AG08395 (cell line): ENCODE results near the gene OPCML.
"Not testable (repeated sequence)": the region's sequence is repeated elsewhere in the genome, so short reads cannot be mapped to it uniquely, and the experiment has no call there.

Experiments used
- DNase-seq: peaks from one replicate; pipeline ENCODE4 v3.0.0; 2012; ENCODE audit warnings: mixed read lengths, low spot score

Gene OPCML

DNA sequence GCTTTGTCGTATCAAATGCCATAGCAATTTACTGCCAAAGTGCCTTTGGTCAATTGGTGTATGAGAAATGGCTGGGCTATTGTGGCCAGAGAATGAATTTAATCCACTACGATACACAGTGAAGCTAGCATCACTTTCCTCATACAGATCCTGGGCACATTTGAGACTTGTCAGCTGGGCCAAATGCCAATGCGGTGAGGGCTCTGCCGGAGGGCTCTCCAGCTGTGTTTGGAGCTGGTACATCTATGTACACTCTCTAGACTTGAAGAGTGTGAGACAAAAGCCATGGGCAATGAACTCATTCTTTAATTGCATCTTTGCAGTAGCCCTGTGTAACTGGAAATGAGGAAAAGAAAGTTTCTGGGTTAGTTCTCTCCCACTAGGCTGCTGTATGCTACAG, 1109.0 kb downstream of the OPCML start:
- no peak for DNase-seq

DNA sequence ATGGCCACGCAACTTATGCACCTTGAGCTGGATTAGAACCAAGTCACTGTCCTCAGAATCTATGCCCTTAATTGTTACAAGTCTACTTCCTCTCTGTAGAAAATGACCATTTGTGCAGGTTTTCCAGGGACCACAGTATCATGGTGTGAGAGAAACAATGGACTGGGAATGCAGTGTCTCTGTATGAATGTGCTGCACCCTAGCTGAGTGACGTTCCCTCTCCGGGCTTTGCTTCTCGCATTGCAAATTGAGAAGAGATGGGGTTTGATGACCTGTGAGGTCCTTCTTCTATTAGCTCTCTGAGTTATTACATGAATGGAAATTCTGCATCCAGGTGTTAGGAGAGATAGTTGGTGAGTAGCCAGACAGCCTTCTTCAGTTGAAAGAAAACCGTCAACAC, 1109.6 kb downstream of the OPCML start:
- no peak for DNase-seq

- DNase-seq, result no peak
These were observed 1110.7 kb downstream of the OPCML start for GRCh38 chr11:132421555-132421954.

DNA sequence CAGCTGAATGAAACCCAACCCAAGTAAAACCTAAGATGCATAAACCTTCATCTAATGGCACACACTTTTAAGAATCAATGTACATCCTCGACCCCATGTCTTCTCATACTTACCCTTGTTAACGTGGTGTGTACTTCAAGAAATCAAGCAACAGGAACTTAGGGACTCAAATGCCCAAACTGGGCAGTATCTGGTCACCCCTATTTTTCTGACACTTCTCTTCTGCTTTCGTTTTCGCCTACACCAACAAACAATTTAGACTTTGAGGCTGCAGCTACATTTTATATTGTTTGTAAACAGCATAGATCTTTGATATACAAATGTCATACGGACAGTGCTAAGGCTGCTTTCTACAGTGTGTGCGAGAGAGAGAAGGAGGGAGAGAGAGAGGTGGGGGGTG, 1117.8 kb downstream of the OPCML start:
- DNase-seq, result no peak

GRCh38 chr11:132410383-132410782, 1121.9 kb downstream of the OPCML start:
- no peak for DNase-seq

GRCh38 chr11:132409573-132410355, 1122.5 kb downstream of the OPCML start:
- DNase-seq, result no peak

- no peak for DNase-seq
These were observed 1123.4 kb downstream of the OPCML start for GRCh38 chr11:132408877-132409276.

DNA sequence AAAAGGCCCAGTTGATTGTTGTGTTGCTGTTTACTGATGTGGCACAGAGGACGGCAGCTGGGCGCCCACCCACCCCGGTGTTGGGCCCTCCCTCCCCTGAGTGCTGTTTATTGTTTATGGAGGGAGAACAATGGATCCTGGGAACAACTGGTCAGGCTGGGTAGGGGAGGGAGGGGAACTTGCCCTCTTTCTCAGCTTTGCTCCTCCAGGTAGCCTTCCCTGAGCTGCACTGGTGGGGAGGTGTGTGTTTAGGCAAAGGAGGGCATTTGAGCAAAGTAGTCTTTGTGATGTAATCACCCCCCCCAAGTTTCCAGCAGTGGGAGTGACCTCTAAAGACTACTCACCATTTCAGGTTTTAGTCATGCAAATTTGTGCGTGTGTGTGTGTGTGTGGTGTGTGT, 1126.6 kb downstream of the OPCML start:
- DNase-seq, result no peak

GRCh38 chr11:132402071-132402684, 1130.1 kb downstream of the OPCML start:
- DNase-seq, result peak; percentile 71

- no peak for DNase-seq
These were observed 1136.0 kb downstream of the OPCML start for GRCh38 chr11:132396318-132396717.

GRCh38 chr11:132395434-132395833, 1136.9 kb downstream of the OPCML start:
- DNase-seq, result no peak

DNA sequence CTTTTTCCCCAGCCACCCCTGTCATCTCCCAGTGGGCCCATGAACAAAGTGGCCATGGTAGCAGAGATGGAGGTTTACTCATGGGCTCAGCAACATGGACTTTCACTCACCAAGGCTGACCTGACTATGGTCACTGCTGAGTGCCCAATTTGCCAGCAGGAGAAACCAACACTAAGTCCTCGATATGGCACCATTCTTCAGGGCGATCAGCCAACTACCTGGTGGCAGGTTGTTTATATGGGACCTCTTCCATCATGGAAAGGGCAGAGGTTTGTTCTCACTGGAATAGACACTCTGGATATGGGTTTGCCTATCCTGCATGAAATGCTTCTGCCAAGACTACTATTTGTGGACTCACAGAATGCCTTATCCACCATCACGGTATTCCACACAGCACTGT, 1152.8 kb downstream of the OPCML start:
- DNase-seq, result no peak

DNA sequence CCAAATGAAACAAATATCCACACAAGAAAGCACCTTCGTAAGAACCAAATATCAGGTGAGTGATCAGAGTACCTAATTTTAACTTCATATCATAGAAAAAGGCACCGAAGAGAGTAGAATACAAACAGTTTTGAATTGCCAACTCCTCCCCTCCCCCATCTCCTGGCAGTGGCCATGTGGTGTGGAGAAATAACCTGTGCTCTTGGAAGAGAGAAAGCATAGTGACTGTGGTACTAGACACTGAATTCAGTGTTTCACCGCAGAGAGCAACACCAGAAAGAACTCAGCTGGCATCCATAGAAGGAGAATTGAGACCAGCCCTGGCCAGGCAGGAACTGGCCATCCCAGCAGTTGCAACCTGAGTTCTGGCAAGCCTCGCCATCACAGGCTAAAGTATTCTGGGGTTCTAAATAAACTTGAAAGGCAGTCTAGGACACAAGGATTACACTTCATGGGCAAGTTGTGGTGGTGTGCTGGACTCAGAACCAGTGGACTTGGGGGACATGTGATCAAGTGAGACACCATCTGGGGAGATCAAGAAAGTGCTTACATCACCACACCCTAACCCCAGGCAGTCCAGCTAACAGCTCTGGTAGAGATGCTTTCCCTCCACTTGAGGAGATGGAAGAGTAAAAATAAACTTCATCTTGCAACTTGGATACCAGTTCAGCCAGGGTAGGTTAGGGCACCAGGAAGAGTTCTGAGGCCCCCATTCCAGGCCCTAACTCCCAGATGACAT, 1158.7 kb downstream of the OPCML start:
- no peak for DNase-seq

DNA sequence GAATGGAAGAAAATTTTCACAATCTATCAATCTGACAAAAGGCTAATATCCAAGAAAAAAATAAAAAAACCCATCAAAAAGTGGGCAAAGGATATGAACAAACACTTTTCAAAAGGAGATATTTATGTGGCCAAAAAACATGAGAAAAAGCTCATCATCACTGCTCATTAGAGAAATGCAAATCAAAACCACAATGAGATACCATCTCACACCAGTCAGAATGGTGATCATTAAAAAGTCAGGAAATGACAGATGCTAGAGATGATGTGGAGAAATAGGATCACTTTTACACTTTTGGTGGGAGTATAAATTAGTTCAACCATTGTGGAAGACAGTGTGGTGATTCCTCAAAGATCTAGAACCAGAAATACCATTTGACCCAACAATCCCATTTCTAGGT, 1162.2 kb downstream of the OPCML start:
- not testable (repeated sequence) for DNase-seq

- no peak for DNase-seq
These were observed 1165.0 kb downstream of the OPCML start for GRCh38 chr11:132367293-132367692.

- DNase-seq, result no peak
These were observed 1166.7 kb downstream of the OPCML start for GRCh38 chr11:132365650-132366049.
